Measurements from ENCODE around the gene KBTBD6. TPM values are rescaled to one million over a fixed set of nuclear protein-coding genes. Genes with fewer than 3 reads are reported as not detected.
"Not testable (repeated sequence)": the region's sequence is repeated elsewhere in the genome, so short reads cannot be mapped to it uniquely, and the experiment has no call there.

The KBTBD6 gene
- total RNA-seq, 2 experiments from 2014 or later = 3.9 to 4.5 TPM

- H3K4me1 Mint-ChIP-seq (ENCODE audit: low read depth) = peaks cover 16% of the 10 kb centered on the region
- TF ChIP-seq, protein P1, sequence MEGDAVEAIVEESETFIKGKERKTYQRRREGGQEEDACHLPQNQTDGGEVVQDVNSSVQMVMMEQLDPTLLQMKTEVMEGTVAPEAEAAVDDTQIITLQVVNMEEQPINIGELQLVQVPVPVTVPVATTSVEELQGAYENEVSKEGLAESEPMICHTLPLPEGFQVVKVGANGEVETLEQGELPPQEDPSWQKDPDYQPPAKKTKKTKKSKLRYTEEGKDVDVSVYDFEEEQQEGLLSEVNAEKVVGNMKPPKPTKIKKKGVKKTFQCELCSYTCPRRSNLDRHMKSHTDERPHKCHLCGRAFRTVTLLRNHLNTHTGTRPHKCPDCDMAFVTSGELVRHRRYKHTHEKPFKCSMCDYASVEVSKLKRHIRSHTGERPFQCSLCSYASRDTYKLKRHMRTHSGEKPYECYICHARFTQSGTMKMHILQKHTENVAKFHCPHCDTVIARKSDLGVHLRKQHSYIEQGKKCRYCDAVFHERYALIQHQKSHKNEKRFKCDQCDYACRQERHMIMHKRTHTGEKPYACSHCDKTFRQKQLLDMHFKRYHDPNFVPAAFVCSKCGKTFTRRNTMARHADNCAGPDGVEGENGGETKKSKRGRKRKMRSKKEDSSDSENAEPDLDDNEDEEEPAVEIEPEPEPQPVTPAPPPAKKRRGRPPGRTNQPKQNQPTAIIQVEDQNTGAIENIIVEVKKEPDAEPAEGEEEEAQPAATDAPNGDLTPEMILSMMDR (IDR thresholded peaks at IDR 0.05) = no peak
- peaks cover 13% of the 10 kb centered on the region for H3K36me3 Mint-ChIP-seq (ENCODE audit: low read depth)
- DNase-seq (no peak), ATAC-seq (no peak)
- ChIA-PET POLR2A (no interaction called here), CTCF (no interaction called here)
- intact Hi-C loops (cut with micrococcal nuclease) = no loop called here
- no peak overlapping the region for H3K4me3 Mint-ChIP-seq
- peaks cover 21% of the 10 kb centered on the region for H3K9me3 Mint-ChIP-seq
- H3K27me3 Mint-ChIP-seq = no peaks in the 10 kb centered on the region
- no peak overlapping the region for H3K27ac Mint-ChIP-seq
Measured at GRCh38 chr13:41177616-41178015, 45.0 kb upstream of the KBTBD6 start.

- Mint-ChIP-seq H3K9me3 (peaks cover 21% of the 10 kb centered on the region), H3K36me3 (ENCODE audit: low read depth) (peaks cover 13% of the 10 kb centered on the region), H3K4me1 (ENCODE audit: low read depth) (peaks cover 14% of the 10 kb centered on the region)
- intact Hi-C loops (cut with micrococcal nuclease); POLR2A ChIA-PET; H3K4me3 Mint-ChIP-seq; H3K27ac Mint-ChIP-seq; H3K27me3 Mint-ChIP-seq; DNase-seq; ATAC-seq; CTCF ChIA-PET: not testable (repeated sequence)
Measured at GRCh38 chr13:41175576-41175975, 43.0 kb upstream of the KBTBD6 start.

DNA sequence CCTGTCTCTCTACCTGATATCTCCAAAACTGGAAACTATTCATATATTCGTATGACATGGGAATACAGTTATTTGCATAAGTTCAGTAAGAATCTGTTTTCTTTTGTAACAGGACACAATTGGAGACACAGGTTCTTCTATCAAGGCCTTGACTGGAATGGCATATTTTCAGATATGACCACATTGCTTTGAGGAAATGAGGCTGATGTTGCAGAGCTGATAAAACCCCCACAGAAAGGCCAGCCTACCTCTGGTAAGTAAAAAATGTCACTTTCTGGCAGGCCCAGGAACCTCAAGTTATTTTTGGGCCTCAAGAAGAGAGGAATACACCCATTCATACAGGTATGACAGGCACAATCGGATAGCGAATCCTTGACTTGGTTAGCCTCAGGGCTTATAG lies 29.5 kb upstream of the KBTBD6 start:
- Mint-ChIP-seq H3K27me3 (no peaks in the 10 kb centered on the region), H3K4me3 (no peak overlapping the region), H3K4me1 (ENCODE audit: low read depth) (peaks cover 5% of the 10 kb centered on the region), H3K9me3 (no peaks in the 10 kb centered on the region), H3K27ac (no peak overlapping the region), H3K36me3 (ENCODE audit: low read depth) (peaks cover 10% of the 10 kb centered on the region)
- intact Hi-C loops (cut with micrococcal nuclease) = no loop called here
- TF ChIP-seq, protein P1 (IDR thresholded peaks at IDR 0.05) = no peak
- DNase-seq (no peak), ATAC-seq (no peak)
- ChIA-PET POLR2A (no interaction called here), CTCF (no interaction called here)

GRCh38 chr13:41159174-41159573 lies 26.6 kb upstream of the KBTBD6 start:
- H3K4me1 Mint-ChIP-seq (ENCODE audit: low read depth) = peaks cover 5% of the 10 kb centered on the region
- H3K9me3 Mint-ChIP-seq = no peaks in the 10 kb centered on the region
- intact Hi-C loops (cut with micrococcal nuclease) = no loop called here
- H3K4me3 Mint-ChIP-seq = no peak overlapping the region
- no peak overlapping the region for H3K27ac Mint-ChIP-seq
- POLR2A ChIA-PET = no interaction called here
- no peak for ATAC-seq
- CTCF ChIA-PET = interaction anchor here (1.2 kb wide), 1 partner anchor 19 kb away, joined by 3 read pairs; no protein-coding TSS in a partner anchor
- TF ChIP-seq, protein P1 (IDR thresholded peaks at IDR 0.05) = no peak
- no peaks in the 10 kb centered on the region for H3K27me3 Mint-ChIP-seq
- no peak for DNase-seq
- H3K36me3 Mint-ChIP-seq (ENCODE audit: low read depth) = peaks cover 7% of the 10 kb centered on the region

DNA sequence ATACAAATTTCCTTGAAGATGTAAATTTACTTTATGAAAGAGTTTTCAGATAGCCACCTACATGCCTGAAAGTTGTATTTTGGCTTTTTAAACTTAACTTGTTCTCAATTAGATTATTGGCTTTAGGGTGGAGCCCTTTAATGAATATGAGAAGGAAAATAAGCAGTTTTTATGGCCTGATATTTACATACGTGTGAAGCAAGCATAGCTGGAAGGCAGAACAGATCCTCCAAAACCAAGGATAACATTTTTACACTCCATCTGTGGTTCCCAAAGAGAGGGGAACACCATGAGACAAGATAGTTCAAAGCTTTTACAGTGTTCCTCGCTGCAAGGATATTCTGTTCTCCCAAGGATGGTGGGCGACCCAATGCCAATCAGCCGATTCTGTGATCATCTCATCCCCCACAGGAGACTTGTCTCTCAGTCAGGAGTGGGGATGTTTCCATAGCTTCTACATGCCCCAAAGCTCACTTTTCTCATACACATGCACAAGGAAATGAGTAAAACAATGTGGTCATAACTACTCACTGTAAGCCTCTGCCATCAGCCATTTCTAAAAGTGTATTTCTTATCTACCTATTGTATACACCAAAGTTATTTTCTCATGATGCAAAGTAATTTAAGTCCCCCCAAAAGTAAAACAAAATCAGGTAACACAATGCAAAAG lies 24.6 kb upstream of the KBTBD6 start:
- TF ChIP-seq, protein P1 (IDR thresholded peaks at IDR 0.05) = no peak
- Mint-ChIP-seq H3K27me3 (no peaks in the 10 kb centered on the region), H3K9me3 (peaks cover 5% of the 10 kb centered on the region), H3K4me1 (ENCODE audit: low read depth) (peaks cover 5% of the 10 kb centered on the region), H3K4me3 (no peak overlapping the region), H3K27ac (no peak overlapping the region), H3K36me3 (ENCODE audit: low read depth) (peaks cover 5% of the 10 kb centered on the region)
- CTCF ChIA-PET = interaction anchor here (1.2 kb wide), 1 partner anchor 11 kb away, joined by 5 read pairs; no protein-coding TSS in a partner anchor
- ATAC-seq (no peak), DNase-seq (no peak)
- intact Hi-C loops (cut with micrococcal nuclease) = no loop called here
- POLR2A ChIA-PET = interaction anchor here (0.9 kb wide), 1 partner anchor 15 kb away, joined by 3 read pairs; no protein-coding TSS in a partner anchor

Data from activated CD8-positive, alpha-beta T cell treated with anti-CD3 and anti-CD28 coated beads for 36 hours (primary cell).